Fibroblast of mammary gland (primary cell): Measurements from ENCODE around the gene MICAL2.

ENCODE experiments used
- DNase-seq: peaks from one replicate; pipeline ENCODE4 v3.0.0-alpha.2; 2010; ENCODE audit warnings: low read depth
- H3K4me3 ChIP-seq: 2 replicates; pipeline ENCODE4 v1.5.1; 2011; ENCODE audit warnings: low read depth, mild to moderate bottlenecking, low read length, moderate library complexity; ENCODE audit not compliant: control insufficient read depth
- TF ChIP-seq, protein P1 (sequence below): conservative IDR thresholded peaks from 2 replicates; pipeline ENCODE4 v1.5.1; 2011; ENCODE audit warnings: low read depth, low read length, inconsistent platforms; ENCODE audit not compliant: control insufficient read depth, insufficient read depth

MICAL2 gene

DNA sequence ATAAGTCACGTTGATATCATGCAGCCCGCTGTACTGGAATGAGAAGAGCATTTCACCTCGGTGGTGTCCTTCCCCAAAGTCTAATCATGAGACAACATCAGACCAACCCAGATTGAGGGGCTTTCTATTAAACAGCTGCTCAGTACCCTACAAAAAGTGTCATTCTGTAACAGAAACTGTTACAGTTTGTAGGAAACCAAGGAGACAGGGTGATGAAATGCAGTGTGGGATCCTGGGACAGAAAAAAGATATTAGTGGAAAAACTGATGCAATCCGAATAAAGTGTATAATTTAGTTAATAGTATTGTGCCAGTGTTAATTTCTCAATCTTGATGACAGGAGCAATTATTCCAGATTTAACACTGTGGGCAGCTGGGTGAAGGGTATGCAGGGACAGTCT is 128.0 kb downstream of the MICAL2 start:
- TF ChIP-seq, protein P1, sequence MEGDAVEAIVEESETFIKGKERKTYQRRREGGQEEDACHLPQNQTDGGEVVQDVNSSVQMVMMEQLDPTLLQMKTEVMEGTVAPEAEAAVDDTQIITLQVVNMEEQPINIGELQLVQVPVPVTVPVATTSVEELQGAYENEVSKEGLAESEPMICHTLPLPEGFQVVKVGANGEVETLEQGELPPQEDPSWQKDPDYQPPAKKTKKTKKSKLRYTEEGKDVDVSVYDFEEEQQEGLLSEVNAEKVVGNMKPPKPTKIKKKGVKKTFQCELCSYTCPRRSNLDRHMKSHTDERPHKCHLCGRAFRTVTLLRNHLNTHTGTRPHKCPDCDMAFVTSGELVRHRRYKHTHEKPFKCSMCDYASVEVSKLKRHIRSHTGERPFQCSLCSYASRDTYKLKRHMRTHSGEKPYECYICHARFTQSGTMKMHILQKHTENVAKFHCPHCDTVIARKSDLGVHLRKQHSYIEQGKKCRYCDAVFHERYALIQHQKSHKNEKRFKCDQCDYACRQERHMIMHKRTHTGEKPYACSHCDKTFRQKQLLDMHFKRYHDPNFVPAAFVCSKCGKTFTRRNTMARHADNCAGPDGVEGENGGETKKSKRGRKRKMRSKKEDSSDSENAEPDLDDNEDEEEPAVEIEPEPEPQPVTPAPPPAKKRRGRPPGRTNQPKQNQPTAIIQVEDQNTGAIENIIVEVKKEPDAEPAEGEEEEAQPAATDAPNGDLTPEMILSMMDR = no peak
- DNase-seq = no peak
- no peak overlapping the region for H3K4me3 ChIP-seq

DNA sequence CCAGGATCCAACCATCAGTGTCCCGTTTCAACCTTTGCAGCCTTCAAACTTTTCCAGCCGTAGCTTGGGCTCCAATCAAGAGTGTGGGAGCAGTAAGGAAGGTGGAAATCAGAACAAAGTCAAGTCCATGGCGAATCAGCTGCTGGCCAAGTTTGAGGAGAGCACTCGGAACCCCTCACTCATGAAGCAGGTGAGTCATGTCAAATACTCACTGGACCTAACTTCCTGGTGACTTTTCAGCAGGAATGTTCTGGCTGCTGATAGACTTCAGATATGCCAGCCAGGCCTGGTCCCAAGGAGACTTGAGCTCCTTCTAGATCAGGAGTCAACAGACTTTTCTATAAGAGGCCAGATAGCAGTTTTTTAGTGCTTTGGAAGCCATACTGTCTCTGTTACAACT is 129.0 kb downstream of the MICAL2 start:
- no peak overlapping the region for H3K4me3 ChIP-seq
- TF ChIP-seq, protein P1 = no peak
- DNase-seq = no peak

DNA sequence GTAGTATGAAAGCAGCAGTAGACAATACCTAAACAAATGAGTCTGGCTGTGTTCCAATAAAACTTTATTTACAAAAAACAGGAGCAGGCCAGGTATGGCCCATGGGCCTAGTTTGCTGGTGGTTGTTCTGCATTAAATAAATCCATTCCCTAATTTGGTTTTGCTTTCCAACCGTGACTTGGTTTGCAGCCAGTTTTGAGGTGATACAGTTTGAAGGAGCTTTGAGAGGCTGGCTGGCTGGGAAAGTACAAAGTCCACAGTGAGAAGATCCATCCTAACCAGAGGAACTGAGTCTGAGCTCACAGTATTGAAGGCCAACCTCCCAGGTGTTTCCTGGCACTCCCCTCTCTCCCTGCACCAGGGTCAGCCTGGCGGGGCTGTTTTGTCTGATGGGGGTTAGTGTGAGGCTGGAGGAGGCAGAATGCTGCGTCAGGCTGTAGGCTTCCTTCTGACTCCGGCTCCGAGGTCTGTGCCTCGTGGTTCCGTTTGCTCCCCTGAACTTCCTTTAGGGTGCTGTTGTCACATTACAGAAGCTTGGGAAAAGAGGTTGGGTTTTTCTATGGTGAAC is 129.5 kb downstream of the MICAL2 start:
- TF ChIP-seq, protein P1 = no peak
- no peak overlapping the region for H3K4me3 ChIP-seq
- no peak for DNase-seq

DNA sequence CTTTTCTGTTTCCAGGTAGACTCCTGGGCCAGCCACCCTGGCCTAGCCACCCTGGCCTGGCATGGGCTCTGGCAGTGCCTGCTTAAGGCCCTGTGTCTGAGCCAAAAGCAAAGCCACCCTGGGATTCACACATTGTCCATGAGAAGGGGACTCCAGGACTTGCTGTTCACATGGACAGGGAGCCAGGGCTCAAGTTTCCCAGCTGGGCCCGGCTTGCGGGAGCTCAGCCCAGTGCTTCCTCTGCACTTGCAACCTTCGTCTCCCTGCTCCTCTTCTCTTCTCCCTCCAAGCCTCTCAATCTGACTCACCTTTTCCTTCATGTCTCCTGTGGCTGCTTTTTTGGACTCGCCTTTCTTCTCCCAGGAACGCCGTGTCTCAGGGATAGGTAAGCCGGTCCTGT is 130.3 kb downstream of the MICAL2 start:
- no peak for DNase-seq
- TF ChIP-seq, protein P1 = no peak
- H3K4me3 ChIP-seq = no peak overlapping the region

DNA sequence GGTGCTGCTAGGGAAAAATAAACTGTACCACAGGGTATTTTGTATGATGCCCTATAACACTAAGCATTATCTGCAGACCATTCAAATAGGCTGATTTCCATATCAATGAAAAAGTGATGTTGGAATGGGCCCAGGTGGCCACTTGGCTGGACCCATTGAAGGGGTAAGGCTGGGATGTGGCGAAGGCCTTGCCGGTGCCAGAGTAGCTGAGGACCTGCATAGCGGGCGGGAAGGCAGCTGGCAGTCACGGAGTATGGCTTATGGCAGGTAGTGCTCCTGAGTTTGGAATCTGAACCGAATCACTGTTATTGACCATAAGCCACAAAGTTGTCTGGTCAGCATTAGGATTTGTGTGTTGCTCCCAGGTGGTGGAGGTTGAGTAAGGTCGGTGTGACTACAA is 131.0 kb downstream of the MICAL2 start:
- DNase-seq = no peak
- H3K4me3 ChIP-seq = no peak overlapping the region
- TF ChIP-seq, protein P1 = no peak

DNA sequence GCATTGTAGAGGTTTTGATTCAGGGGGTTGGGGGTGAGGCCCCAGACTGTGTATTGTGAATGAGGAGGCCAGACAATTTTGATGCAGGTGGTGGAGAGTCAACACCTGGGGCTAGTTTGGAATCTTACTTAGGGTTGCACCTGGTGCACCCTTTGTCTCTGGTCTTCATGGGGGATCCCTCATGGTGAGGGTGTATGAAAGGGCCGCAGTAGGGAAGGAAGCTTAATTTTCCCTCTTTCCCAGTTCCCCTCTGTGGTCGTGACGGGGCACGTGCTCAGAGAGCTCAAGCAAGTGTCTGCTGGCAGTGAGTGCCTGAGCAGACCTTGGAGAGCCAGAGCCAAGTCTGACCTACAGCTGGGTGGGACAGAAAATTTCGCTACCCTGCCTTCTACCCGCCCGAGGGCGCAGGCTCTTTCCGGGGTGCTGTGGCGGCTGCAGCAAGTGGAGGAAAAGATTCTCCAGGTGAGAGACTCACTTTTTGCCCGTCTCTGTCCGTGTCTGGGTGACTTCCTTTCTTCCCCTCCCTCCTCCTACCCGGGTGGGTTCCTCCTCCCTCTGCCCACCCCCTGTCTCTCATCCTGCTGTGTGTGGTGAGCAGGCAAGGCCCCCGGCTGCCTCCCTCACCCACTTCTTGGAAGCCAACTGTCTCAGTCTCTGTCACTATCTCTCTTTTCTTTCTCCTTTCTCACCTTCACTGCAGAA is 131.7 kb downstream of the MICAL2 start:
- TF ChIP-seq, protein P1 = no peak
- DNase-seq = no peak
- no peak overlapping the region for H3K4me3 ChIP-seq
